ENCODE data around the gene MYO3B. TPM values are rescaled to one million over a fixed set of nuclear protein-coding genes. Genes with fewer than 3 reads are reported as not detected.

Gene MYO3B
- total and polyA plus RNA-seq, 2 donors (not counting 3 experiments of a cell fraction or from before 2014, with no cell fraction given), result 0.03 TPM; not detected in 1

GRCh38 chr2:170291474-170291873 lies 113.5 kb downstream of the MYO3B start:
- Histone ChIP-seq H3K27ac (ENCODE audit: insufficient read depth, low read depth, low read length) (no peak overlapping the region), H3K27me3 (ENCODE audit: control insufficient read depth in 2 of 2, insufficient read depth in 2 of 2, low read length in 2 of 2) (peaks cover 7 to 30% of the 10 kb centered on the region in 2 experiments), H4K20me1 (replicated peaks; ENCODE audit: control insufficient read depth, extremely low read depth, insufficient read depth, low read length) (no peaks in the 10 kb centered on the region), H3K79me2 (ENCODE audit: control insufficient read depth, insufficient read depth, low read length) (no peaks in the 10 kb centered on the region), H3K9me3 (replicated peaks; ENCODE audit: control insufficient read depth, insufficient read depth, low read length) (no peaks in the 10 kb centered on the region), H3K4me2 (ENCODE audit: insufficient read depth, low read length) (no peak overlapping the region), H3K36me3 (ENCODE audit: control insufficient read depth in 2 of 2, extremely low read depth in 1 of 2, insufficient read depth in 2 of 2, low read length in 2 of 2) (no peaks in the 10 kb centered on the region), H3K4me1 (ENCODE audit: control insufficient read depth, extremely low read depth, insufficient read depth, low read length) (no peaks in the 10 kb centered on the region), H3K9me1 (replicated peaks; ENCODE audit: control insufficient read depth, extremely low read depth, insufficient read depth, low read length) (no peaks in the 10 kb centered on the region), H3K9ac (replicated peaks; ENCODE audit: extremely low read depth, insufficient read depth, low read length) (no peak overlapping the region), H2AFZ (ENCODE audit: low read depth, low read length) (no peak overlapping the region), H3K4me3 (replicated peaks in 1 of 3; ENCODE audit: insufficient read depth in 1 of 3, low read depth in 1 of 3, low read length in 3 of 3) (no peak overlapping the region)
- ChIA-PET CTCF (interaction anchor here (0.9 to 1.4 kb wide), 2 partner anchors 10 to 70 kb away, joined by 3 to 4 read pairs; no protein-coding TSS in a partner anchor), POLR2A (no interaction called here)
- FAIRE-seq, result no peak
- dilution Hi-C loops (cut with MboI; ENCODE audit: extremely low pct_ligation_motif_present, low sequenced_read_pairs) (no loop called here), intact Hi-C loops (cut with micrococcal nuclease) (no loop called here)
- TF ChIP-seq POLR2AphosphoS5 (IDR thresholded peaks at IDR 0.05; ENCODE audit: insufficient read depth, low read depth, low read length), result no peak
- TF ChIP-seq, protein P1, sequence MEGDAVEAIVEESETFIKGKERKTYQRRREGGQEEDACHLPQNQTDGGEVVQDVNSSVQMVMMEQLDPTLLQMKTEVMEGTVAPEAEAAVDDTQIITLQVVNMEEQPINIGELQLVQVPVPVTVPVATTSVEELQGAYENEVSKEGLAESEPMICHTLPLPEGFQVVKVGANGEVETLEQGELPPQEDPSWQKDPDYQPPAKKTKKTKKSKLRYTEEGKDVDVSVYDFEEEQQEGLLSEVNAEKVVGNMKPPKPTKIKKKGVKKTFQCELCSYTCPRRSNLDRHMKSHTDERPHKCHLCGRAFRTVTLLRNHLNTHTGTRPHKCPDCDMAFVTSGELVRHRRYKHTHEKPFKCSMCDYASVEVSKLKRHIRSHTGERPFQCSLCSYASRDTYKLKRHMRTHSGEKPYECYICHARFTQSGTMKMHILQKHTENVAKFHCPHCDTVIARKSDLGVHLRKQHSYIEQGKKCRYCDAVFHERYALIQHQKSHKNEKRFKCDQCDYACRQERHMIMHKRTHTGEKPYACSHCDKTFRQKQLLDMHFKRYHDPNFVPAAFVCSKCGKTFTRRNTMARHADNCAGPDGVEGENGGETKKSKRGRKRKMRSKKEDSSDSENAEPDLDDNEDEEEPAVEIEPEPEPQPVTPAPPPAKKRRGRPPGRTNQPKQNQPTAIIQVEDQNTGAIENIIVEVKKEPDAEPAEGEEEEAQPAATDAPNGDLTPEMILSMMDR (IDR thresholded peaks at IDR 0.05; ENCODE audit: extremely low read depth in 1 of 2, insufficient read depth in 1 of 2, low read depth in 1 of 2, low read length in 2 of 2), result no peak
- no peak for TF ChIP-seq MYC (IDR thresholded peaks at IDR 0.05; ENCODE audit: low read depth, low read length)
- no peak for TF ChIP-seq GATA2 (IDR thresholded peaks at IDR 0.05; ENCODE audit: insufficient read depth, insufficient read length, low read depth, low read length)
- TF ChIP-seq JUN (IDR thresholded peaks at IDR 0.05; ENCODE audit: borderline replicate concordance, insufficient read depth, insufficient read length, low read depth), result no peak
- TF ChIP-seq EZH2 (IDR thresholded peaks at IDR 0.05; ENCODE audit: borderline replicate concordance, low read depth, low read length, severe bottlenecking), result no peak
- TF ChIP-seq POLR2A (IDR thresholded peaks at IDR 0.05; ENCODE audit: low read depth, low read length), result no peak
- TF ChIP-seq FOS (IDR thresholded peaks at IDR 0.05; ENCODE audit: borderline replicate concordance, insufficient read depth, low read length), result no peak
- TF ChIP-seq MAX (IDR thresholded peaks at IDR 0.05; ENCODE audit: insufficient read depth, insufficient read length), result no peak
- BruUV-seq (replicated peaks), result no TSS peak
- DNase-seq (ENCODE audit: low read depth, low spot score), result no peak
